Iris pigment epithelial cell (primary cell): ENCODE measurements around the gene PRMT5.
"Not testable (repeated sequence)": the region's sequence is repeated elsewhere in the genome, so short reads cannot be mapped to it uniquely, and the experiment has no call there.

Experiments
- DNase-seq: peaks from one replicate; pipeline ENCODE4 v3.0.0-alpha.2; 2011; ENCODE audit warnings: low read depth

The PRMT5 gene

DNA sequence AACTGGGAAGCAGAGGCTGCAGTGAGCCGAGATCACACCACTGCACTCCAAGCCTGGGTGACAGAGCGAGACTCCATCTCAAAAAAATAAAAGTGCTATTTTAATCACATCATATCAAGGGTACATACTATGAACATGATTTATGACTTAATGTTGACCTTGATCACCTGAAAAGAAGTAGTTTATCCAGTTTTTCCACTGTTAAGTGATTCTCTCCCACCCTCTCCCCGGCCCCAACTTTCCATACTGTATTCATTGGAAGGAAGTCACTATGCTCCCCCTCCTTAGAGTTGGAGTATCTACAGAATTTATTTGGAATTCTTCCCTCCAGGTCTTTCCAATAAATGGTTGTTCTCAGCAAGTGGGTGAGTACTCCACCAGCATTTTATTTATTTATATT, 3.0 kb upstream of the PRMT5 start:
- no peak for DNase-seq

DNA sequence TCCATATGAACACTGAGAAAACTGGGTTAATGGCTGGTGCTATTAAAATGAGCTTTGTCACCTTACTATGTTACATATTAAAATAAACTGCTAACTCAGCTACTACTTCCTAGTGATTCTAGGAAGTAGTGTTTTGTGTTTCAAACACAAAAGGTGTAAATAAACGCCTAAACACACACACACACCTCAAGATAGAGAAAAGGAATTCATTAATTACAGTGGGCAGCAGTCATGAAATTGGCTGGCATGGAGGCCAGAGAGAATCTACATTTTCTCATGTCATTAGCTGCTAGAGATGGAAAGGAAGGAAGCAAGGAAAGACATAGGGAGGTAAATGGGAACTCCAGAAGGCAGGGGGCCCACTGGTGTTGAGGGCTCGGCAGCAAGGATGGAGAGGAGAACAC, 787 bp upstream of the PRMT5 start:
- DNase-seq: no peak

DNA sequence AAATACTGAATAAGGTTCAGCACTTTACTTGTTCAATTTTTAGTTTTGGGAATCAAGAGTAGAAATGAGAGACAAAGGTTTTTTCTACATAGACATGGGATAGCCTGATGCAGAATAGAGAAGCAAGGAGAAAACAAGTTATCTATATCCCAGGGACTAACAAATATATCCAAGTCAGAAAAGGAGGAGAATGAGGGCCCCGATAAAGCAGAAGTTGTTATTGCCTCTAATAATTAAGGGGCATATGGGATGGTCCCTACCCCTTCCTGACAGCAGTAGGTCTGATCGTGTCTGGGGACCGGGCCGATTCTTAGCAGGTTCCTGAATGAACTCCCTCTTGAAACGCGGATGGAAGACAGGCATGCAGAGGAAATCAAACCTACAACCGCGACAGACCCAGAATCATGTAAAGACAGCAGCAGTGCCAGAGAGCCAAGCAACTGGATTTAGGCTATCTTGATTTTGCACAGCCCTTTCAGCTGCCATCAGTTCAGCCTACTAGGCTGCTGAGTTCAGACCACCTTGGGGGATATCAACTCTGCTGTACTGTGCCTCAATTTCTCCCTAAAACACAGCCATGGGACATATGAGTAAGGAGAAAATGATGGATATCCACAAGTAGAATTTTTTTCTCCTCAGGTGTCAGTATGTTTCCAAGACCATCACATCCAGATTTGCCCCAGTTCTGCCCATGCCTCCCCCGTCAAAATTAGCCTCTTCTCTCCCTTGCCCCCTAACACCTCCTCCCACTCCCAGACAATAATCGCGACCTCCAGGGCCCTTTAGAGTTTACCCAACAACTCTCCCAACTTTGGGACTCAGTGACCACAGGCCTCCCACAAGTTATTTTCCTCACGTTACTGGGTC, 706 bp downstream of the PRMT5 start:
- peak; percentile 10 for DNase-seq

DNA sequence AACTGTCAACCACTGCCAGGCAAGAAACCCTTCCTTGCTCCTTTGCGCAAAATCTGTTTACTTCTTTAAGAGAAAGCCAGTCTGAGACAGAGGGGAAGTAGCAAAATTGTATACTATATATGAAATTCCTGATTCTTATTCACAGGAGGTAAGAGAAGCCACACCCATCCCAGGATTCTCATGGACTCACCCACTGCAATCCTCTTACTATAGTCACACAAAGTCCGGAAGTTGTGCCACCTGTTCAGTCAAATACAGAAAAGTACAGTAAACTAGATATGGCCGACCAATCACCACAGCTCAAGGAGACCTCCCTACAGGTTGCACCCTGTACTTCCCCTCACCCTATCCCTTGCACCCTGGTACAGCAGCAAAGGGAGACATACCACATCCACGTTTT, 2.9 kb downstream of the PRMT5 start:
- DNase-seq: peak; percentile 16

DNA sequence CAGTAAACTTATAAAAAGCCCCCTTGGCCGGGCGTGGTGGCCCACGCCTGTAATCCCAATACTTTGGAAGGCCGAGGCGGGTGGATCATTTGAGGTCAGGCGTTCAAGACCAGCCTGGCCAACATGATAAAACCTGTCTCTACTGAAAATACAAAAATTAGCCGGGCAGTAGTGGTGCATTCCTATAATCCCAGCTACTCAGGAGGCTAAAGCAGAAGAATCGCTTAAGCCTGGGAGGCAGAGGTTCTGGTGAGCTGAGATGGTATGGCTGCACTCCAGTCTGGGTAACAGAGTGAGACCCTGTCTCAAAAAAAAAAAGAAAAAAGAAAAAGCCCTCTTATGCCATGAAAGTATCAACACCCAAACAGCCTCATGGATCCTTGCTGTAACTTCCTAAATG, 3.7 kb downstream of the PRMT5 start:
- DNase-seq: no peak

DNA sequence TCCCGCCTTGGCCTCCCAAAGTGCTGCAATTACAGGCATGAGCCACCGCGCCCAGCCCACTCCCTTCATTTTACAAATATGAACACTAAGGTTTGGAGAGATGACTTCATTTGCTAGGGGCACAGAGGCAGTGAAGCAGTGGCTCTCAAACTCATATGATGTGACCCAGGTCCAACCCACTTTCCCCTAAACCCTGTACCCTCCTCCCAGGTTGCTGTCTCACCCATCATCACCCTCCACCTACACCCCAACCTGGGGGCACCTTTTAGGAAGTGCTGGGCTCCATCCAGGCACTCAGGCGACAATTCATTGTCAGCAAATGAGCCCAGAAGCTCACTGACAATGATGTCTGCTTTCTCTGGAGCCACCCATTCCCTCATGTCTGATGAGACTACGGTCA, 5.4 kb downstream of the PRMT5 start:
- DNase-seq: no peak

DNA sequence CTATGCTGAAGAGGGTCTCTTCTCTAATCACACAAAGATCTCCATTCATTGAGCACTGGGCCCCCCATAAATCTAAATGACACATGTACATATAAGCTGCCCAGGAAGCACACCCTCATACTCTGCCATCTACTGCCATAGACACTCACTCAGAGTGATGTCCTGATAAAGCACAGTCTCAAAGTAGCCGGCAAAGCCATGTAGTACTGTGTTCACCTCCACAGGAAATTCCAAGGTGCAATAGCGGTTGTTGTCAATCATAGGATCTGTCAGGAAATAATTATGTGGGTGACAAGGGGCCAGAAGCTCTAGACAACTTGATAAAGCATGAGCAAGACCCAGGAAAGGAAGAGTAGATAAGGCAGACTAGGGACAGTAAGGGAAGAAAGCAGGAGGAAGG, 6.9 kb downstream of the PRMT5 start:
- no peak for DNase-seq

DNA sequence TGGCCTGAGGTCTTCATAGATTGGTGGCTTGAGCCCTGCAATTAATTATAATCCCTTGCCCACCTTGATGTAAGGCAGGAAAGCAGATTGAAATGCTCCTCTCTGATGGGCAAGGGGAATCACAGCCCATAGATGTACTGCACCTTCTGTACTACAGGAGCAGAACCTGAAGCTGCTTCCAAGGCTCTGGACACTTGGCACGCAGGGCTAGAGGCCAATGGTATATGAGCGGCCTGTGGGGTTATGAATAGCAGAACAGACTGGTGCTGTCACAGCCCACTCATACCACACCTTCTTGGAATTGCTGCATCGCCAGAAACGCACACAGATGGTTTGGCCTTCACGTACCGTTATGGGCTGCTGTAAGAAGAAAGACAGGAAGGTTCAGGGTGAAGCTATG, 8.5 kb downstream of the PRMT5 start:
- DNase-seq: no peak

DNA sequence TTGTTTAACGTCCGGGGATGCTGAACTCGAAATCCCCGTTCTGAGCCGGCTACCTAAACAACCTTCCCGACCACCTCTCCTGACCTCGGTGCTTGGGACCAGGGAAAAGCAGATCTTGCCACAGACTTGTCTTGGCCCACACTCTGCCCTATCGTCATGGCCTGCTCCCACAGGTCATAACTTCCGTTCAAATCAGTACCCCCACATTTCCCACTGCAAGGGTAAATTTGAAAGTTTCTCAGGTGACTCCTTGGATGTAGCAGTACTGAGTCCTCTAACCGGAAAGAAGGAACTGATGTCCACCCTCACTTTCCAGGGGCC, 9.6 kb downstream of the PRMT5 start:
- no peak for DNase-seq

DNA sequence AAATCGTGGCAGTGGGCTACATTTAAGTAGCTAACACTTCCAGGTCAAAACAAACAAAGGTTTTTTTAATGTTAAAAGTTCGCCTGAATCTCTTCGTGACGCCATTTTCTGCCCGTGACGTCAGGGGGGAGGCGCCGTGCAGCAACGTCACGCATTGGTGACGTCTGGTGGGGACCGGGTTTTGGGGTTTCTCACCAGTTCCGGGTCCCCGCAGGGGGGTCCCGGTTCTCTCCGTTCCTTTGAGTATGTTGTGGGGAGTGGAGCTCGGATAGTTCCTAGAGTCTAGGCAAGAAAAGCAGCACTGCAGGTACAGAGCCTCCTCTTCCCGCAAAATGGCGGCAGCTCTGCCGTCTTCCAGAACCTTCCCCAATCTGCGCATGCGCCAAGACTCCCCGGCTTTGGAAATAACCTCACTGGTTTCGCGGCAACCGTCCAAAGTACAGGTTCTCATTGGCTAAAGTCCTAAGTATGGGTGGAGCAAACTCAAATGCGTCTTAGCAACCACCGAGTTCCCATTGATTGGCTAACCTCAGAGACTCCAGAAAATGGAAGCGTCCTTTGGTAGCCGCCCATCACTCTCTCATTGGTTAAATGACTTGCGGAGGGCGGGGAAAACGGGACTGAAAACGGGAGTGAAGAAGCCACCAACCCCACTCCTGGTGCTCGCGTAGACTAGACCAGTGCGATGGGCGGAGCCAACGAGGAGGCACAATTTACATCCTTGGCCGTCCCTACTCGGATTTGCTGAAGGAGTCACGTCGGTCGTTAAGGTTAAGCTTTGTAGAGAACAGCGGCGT, 10.2 kb downstream of the PRMT5 start, which contains the start of gene RBM23:
Gene RBM23 (minus strand): TSS at position 346 of the 797 bp plus-strand sequence.
- peak; percentile 100 for DNase-seq

DNA sequence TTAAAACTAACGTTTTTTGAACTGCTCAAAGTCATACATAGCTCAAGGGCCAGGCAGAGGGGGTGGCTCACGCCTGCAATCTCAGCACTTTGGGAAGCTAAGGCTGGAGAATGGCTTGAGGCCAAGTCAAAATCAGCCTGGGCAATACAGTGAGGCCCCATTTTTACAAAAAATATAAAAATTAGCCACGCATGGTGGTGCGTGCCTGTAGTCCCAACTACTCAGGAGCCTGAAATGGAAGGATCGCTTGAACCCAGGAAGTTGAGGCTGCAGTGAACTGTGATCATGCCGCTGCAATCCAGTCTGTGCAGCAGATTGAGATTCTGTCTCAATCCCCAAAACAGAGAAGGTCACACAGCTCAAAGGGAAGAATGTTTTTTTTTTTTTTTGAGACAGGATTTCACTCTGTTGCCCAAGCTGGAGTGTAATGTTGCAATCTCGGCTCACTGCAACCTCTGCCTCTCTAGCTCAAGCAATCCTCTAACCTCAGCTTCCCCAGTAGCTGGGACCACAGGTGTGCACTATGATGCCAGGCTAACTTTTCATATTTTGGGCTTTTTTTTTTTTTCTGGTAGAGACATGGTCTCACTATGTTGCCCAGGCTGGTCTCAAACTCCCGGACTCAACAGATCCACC, 13.2 kb downstream of the PRMT5 start:
- peak; percentile 67 for DNase-seq

DNA sequence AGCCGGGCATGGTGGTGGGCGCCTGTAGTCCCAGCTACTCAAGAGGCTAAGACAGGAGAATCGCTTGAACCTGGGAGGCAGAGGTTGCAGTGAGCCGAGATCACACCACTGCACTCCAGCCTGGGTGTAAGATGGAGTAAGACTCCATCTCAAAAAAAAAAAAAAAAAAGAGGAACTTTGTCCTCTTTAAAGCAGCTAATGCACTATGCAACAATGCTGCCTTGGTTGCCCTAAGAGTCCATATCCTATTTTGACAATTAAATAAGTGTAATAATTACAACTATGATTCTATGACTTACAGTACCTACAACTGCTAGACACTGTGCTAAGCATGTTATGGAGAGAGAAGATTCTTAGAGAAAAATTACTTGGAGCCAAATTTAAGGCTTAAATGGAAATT, 14.3 kb downstream of the PRMT5 start:
- not testable (repeated sequence) for DNase-seq

DNA sequence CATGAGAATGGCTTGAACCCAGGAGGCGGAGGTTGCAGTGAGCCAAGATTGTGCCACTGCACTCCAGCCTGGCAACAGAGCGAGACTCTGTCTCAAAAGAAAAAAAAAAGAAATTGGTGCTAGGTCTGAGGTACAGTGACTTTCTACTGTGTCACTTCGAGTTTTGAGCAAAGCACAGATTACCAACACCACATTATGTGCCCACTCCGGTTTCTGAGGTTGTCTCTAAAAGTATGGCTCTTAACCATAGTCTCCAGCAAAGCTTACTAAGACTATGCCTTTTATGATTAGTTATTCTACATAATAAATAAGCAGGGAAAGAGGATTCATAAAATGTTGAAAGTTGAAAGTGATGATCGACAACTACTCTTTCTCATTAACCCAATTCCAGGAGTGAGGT, 18.3 kb downstream of the PRMT5 start:
- DNase-seq: no peak

DNA sequence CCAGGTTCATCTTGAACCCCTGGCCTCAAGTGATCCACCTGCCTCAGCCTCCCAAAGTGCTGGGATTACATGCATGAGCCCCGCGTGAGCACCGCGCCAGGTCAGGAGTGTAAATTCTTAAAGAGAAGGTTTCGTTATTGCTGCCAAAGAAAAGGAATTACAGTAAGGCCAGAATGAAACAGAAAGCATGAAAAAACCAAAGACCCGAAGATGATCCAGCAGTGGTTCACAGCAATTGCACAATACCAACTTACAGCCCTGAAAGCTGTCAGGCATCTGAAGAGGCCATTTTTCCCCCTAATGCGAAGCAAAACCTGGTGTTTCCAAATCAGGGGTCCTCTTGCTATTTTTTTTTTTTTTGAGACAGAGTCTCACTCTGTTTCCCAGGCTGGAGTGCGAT, 20.6 kb downstream of the PRMT5 start:
- peak; percentile 87 for DNase-seq

DNA sequence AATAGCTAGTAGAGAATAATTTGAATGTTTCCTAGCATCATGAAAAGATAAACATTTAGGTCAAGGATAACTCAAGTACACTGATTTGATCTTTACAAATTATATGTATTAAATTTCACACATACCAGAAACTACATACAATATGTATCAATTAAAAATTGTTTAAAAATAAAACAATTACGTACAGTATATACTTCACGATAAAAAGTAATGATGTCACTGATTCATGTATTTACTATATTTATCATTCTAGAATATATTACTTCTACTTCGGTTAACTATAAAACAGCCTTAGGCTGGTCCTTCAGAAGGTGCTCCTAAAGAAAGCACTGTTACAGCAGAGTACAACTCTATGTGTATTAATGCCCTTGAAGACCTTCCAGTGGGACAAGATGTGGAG, 21.7 kb downstream of the PRMT5 start:
- DNase-seq: no peak

DNA sequence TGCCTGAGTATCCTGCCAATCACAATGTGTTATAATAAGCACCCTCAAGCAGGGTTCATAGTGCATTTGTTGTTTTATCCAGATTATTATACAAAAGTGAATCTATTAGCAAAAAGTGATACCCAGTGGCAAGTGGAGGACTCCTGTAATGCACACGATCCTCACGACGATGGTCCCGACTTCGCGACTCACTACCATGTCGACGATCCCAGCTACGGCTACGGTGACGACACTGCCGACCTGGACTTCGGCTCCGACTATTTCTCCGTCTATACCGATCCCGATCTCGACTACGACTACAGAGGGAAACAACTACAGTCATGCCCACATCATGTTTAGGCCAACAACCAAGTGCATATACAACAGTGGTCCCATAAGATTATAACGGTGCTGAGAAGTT, 23.1 kb downstream of the PRMT5 start:
- no peak for DNase-seq

DNA sequence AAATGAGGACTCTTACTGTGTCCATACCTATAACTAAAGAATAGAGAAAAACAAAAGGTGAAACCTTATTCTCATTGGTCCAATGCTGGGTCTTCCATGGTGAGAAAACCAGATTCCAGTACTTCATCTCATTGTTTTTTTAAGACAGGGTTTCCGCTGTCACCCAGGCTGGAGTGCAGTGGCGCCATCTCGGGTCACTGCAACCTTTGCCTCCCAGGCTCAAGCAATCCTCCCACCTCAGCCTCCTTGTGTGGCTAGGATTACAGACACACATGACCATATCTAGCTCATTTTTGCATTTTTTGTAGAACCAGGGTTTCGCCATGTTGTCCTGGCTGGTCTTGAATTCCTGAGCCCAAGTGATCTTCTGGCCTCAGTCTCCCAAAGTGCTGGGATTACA, 23.5 kb downstream of the PRMT5 start:
- no peak for DNase-seq

DNA sequence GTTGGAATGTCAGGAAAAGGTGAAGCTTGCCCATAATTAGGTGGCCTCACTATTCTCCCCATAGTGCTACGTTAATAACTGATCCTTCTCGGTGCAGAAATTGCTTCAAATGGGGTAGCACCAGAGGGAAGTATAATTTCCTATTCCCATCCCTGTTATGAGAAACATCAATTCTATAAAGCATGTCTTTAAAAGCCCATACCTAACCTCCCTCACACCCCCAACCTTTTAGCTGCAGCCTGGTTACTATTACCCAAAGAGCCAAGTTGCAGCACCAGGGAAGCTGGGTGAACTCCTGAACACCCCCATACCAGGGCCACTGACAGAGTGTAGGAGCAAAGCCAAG, 25.5 kb downstream of the PRMT5 start:
- DNase-seq: no peak

DNA sequence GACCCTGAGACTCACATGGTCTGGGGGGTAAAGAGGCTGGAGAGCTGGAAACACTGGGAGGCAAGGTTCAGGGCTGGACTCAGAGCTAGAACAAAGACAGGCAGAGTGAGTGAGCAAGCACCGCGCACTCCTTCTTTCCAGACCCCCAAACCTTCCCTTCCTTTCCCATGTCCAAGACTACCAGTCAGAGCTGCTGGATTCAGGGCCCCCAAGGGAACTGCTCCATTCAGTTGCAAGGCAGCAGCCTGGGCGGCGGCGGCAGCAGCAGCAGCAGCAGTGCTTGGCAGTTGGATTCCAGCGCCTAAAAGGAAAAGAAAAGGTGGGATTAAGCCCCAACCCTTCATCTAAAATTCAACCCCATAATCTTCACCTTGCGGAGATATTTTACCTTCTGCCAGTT, 27.4 kb downstream of the PRMT5 start:
- DNase-seq: no peak

DNA sequence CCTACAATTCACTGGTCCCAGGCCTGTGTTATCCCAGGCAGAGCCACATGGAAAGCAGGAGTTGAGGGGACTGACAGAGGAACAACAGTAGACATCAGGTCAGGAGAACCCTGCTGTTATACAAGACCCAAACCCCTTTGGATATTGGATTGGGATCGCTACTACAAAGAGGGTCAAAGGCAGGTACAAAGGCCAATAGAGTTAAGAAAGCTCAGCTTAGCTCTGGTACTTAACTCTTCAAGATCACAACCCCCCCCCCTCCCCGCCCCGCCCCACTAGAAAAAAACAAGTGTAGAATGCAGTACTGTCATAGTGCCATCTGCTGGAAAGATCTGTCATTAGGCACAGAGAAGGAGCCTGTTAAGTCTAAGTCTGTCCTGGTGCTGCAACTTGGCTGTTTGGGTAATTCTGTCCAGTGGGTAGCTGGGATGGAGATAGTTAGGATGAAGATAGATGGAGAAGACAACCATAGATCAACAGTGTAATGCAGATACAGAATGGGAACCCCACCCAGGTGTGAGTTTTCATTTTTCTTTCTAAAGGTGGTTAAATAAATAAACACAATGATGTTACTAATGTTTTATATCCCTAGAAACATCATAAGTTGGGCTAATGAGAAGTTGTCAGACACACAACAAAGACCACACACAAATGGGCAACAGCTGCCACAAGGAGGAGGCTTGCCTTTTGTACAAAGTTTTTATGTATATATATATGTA, 28.9 kb downstream of the PRMT5 start:
- peak; percentile 79 for DNase-seq

DNA sequence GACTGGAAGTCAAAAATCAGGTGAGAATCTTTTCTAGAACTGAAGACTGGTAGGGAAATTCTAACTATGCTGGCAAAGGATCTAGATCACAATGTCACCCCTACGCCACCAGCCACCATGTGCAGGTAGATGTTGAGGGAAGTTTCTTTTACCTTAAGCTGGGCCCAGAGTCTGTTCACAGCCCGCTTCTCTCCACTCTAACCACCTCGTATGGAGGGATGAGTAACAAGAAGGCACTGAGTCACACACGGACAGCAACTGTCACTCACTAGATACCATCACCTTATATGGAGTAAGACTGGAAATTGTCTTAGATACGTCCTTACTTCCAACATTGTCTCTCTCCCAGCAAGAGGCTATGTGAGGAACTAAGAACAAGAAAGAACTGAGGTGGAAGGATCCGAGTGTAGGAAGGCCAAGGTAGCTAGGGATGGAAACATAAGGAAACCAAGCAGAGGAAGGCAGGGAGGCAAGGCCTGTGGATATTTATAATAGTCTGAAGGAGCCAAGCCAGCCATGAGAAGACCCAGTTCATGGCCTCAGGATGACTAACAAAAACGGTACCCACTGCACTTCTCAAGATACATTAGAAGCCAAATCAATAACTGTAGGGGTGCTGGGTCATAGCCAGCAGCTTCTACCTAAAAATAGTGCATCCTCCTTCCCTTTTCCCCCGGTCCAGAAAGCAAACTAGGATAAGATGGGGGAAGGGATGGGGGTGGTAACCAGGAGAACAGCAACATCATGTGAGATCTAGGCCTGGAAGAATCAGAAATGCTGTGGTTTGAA, 30.7 kb downstream of the PRMT5 start:
- peak; percentile 87 for DNase-seq

DNA sequence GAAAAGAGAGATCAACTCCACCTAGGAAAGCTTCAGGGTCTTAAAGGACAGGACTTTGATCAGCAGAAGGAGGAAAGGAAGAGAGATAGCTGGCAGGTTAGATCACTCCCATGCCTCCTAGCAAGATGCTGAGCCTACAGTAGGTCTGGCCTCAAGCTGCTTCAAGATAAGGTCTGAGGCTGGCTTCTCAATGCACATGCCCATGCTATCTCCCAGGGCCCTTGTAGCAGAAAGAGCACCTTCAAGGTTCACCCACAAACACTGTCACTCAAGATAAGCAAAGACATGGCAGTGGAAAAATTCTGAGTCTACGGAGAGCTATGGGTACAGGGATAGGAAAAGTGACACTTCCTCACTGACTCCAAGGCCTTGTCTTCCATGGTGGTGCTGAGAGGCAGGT, 31.8 kb downstream of the PRMT5 start:
- no peak for DNase-seq
